Fibroblast of lung (primary cell): ENCODE data around the gene TMEM132D. TPM values are rescaled to one million over a fixed set of nuclear protein-coding genes. Genes with fewer than 3 reads are reported as not detected.

Experiments used
- DNase-seq, 2 donors: peaks; one replicate each; pipeline versions ENCODE4 v3.0.0 to v3.0.0-alpha.2; 2010; ENCODE audit warnings: low read depth in 2 of 2
- H2AFZ ChIP-seq: 2 replicates; pipeline ENCODE4 v1.5.1; 2012; ENCODE audit warnings: low read length, control low read depth, inconsistent platforms
- H3K27ac ChIP-seq: 2 replicates; pipeline ENCODE4 v1.5.1; 2011; ENCODE audit warnings: low read length, control low read depth; ENCODE audit not compliant: insufficient read depth
- H3K27me3 ChIP-seq: 2 replicates; pipeline ENCODE4 v1.5.1; 2011; ENCODE audit warnings: mild to moderate bottlenecking, low read length; ENCODE audit not compliant: control insufficient read depth, insufficient read depth
- H3K36me3 ChIP-seq: 2 replicates; pipeline ENCODE4 v1.5.1; 2011; ENCODE audit warnings: low read length; ENCODE audit not compliant: control insufficient read depth, insufficient read depth
- H3K4me1 ChIP-seq: 2 replicates; pipeline ENCODE4 v1.5.1; 2011; ENCODE audit warnings: low read length; ENCODE audit not compliant: control insufficient read depth, insufficient read depth; ENCODE audit errors: extremely low read depth
- H3K4me2 ChIP-seq: 2 replicates; pipeline ENCODE4 v1.5.1; 2011; ENCODE audit warnings: low read length, control low read depth; ENCODE audit not compliant: insufficient read depth; ENCODE audit errors: extremely low read depth
- H3K4me3 ChIP-seq, 4 experiments: fragments of 200-600 bp in 1 of 4; sonication (generic) in 1 of 4; replicated peaks in 1 of 4; 2 replicates each; pipeline ENCODE4 v1.5.1; 2011 to 2016; ENCODE audit warnings: low read length in 4 of 4, low read depth in 3 of 4, mild to moderate bottlenecking in 3 of 4, control low read depth in 2 of 4, inconsistent platforms in 1 of 4, mixed read lengths in 1 of 4; ENCODE audit not compliant: insufficient read depth in 1 of 4; ENCODE audit errors: control extremely low read depth in 1 of 4
- H3K79me2 ChIP-seq: 2 replicates; pipeline ENCODE4 v1.5.1; 2012; ENCODE audit warnings: mild to moderate bottlenecking, low read length, inconsistent platforms; ENCODE audit not compliant: control insufficient read depth, insufficient read depth
- H3K9ac ChIP-seq: 2 replicates; pipeline ENCODE4 v1.5.1; 2011; ENCODE audit warnings: mild to moderate bottlenecking, low read length, control low read depth; ENCODE audit not compliant: insufficient read depth
- H3K9me3 ChIP-seq: 2 replicates; pipeline ENCODE4 v1.5.1; 2012; ENCODE audit warnings: low read depth, low read length; ENCODE audit not compliant: control insufficient read depth, insufficient read depth
- H4K20me1 ChIP-seq: 2 replicates; pipeline ENCODE4 v1.5.1; 2011; ENCODE audit warnings: low read length; ENCODE audit not compliant: control insufficient read depth, insufficient read depth; ENCODE audit errors: extremely low read depth
- EZH2 ChIP-seq: IDR thresholded peaks from 2 replicates; pipeline ENCODE4 v1.5.1; 2012; ENCODE audit warnings: low read length, control low read depth, mild to moderate bottlenecking; ENCODE audit errors: missing control alignments
- polyA plus RNA-seq, 2 donors: library from polyadenylated mRNA; depleted of rRNA in 1 of 2; stranded (reverse) in 1 of 2; unstranded in 1 of 2; fragments of >200 nt; gene quantifications; 2 replicates each; pipeline ENCODE4 v1.2.1, GENCODE V29; 2011 to 2012; ENCODE audit warnings: missing spikeins in 1 of 2
- total RNA-seq: library from RNA; depleted of rRNA; stranded (reverse); fragments of >200 nt; gene quantifications from 2 replicates; pipeline ENCODE4 v1.2.1, GENCODE V29; 2014
- TF ChIP-seq, protein P1 (sequence below), 2 donors: IDR thresholded peaks in 1 of 2; conservative IDR thresholded peaks in 1 of 2; 1 replicate in 1 of 2; 2 replicates in 1 of 2; pipeline ENCODE4 v1.5.1; 2011 to 2012; ENCODE audit warnings: low read length in 2 of 2, control low read depth in 1 of 2, inconsistent platforms in 1 of 2, low read depth in 1 of 2, mild to moderate bottlenecking in 1 of 2

TMEM132D gene
- total and polyA plus RNA-seq, 2 donors (not counting 1 experiment from before 2014, with no cell fraction given): not detected

GRCh38 chr12:129073157-129073915, 830.5 kb downstream of the TMEM132D start:
- Histone ChIP-seq H3K4me3 (no peak overlapping the region), H3K79me2 (no peaks in the 10 kb centered on the region), H3K36me3 (no peaks in the 10 kb centered on the region), H4K20me1 (no peaks in the 10 kb centered on the region), H3K27me3 (no peaks in the 10 kb centered on the region), H3K4me2 (no peak overlapping the region), H3K4me1 (no peaks in the 10 kb centered on the region), H2AFZ (no peak overlapping the region), H3K27ac (no peak overlapping the region), H3K9ac (no peak overlapping the region), H3K9me3 (peaks cover 2% of the 10 kb centered on the region)
- DNase-seq: no peak
- TF ChIP-seq, protein P1, sequence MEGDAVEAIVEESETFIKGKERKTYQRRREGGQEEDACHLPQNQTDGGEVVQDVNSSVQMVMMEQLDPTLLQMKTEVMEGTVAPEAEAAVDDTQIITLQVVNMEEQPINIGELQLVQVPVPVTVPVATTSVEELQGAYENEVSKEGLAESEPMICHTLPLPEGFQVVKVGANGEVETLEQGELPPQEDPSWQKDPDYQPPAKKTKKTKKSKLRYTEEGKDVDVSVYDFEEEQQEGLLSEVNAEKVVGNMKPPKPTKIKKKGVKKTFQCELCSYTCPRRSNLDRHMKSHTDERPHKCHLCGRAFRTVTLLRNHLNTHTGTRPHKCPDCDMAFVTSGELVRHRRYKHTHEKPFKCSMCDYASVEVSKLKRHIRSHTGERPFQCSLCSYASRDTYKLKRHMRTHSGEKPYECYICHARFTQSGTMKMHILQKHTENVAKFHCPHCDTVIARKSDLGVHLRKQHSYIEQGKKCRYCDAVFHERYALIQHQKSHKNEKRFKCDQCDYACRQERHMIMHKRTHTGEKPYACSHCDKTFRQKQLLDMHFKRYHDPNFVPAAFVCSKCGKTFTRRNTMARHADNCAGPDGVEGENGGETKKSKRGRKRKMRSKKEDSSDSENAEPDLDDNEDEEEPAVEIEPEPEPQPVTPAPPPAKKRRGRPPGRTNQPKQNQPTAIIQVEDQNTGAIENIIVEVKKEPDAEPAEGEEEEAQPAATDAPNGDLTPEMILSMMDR (conservative IDR thresholded peaks at IDR 0.05 in 1 of 2, IDR thresholded peaks at IDR 0.05 in 1 of 2; ENCODE audit: low read depth in 1 of 2, low read length in 2 of 2): no peak
- no peak for TF ChIP-seq EZH2

GRCh38 chr12:129071362-129071761, 832.5 kb downstream of the TMEM132D start:
- no peak overlapping the region for H3K4me3 ChIP-seq
- H3K27ac ChIP-seq: no peak overlapping the region

DNA sequence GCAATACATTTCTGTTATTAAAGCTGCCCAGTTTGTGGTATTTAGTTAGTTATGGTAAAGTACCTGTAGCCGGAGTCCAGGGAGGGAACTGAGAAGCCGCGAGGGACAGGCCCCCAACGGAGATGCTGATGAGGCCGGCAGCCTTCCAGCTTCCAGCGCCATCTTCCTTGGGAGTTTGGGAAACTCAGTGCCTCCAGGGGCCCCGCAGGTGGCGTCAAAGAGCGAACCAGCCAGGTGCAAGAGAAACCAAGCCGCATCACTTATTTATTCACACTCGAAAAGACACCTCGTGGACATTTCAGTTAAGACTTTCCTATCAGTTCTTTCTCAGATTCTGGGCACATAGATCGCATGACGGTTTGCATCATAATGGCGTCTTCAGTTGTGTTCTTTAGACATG, 833.9 kb downstream of the TMEM132D start:
- Histone ChIP-seq H3K27me3 (no peaks in the 10 kb centered on the region), H3K36me3 (no peaks in the 10 kb centered on the region), H3K4me2 (no peak overlapping the region), H3K9ac (no peak overlapping the region), H3K9me3 (peaks cover 2% of the 10 kb centered on the region), H3K79me2 (no peaks in the 10 kb centered on the region), H3K4me1 (no peaks in the 10 kb centered on the region), H3K27ac (no peak overlapping the region), H4K20me1 (no peaks in the 10 kb centered on the region), H3K4me3 (no peak overlapping the region), H2AFZ (no peak overlapping the region)
- TF ChIP-seq, protein P1 (conservative IDR thresholded peaks at IDR 0.05 in 1 of 2, IDR thresholded peaks at IDR 0.05 in 1 of 2; ENCODE audit: low read depth in 1 of 2, low read length in 2 of 2): no peak
- no peak for TF ChIP-seq EZH2
- no peak for DNase-seq

More at GRCh38 chr12:129071362-129071761, 832.5 kb downstream of the TMEM132D start:
- no peak for DNase-seq
- no peak overlapping the region for H3K9ac ChIP-seq
- no peaks in the 10 kb centered on the region for H3K79me2 ChIP-seq
- TF ChIP-seq EZH2: no peak
- TF ChIP-seq, protein P1 (conservative IDR thresholded peaks at IDR 0.05 in 1 of 2, IDR thresholded peaks at IDR 0.05 in 1 of 2; ENCODE audit: low read depth in 1 of 2, low read length in 2 of 2): no peak
- no peaks in the 10 kb centered on the region for H3K27me3 ChIP-seq
- no peaks in the 10 kb centered on the region for H3K36me3 ChIP-seq
- H3K4me2 ChIP-seq: no peak overlapping the region
- H3K9me3 ChIP-seq: peaks cover 2% of the 10 kb centered on the region
- no peak overlapping the region for H2AFZ ChIP-seq
- H3K4me1 ChIP-seq: no peaks in the 10 kb centered on the region
- H4K20me1 ChIP-seq: no peaks in the 10 kb centered on the region
